GM12878 (cell line): ENCODE measurements around the gene TMED5. TPM values are rescaled to one million over a fixed set of nuclear protein-coding genes. Genes with fewer than 3 reads are reported as not detected.
"Not testable (repeated sequence)": the region's sequence is repeated elsewhere in the genome, so short reads cannot be mapped to it uniquely, and the experiment has no call there.

Experiments
- ATAC-seq: fragments of 200-7000 bp; cut with Tn5 transposase; 3 replicates; pipeline ENCODE4 v1.9.1; 2020; ENCODE audit warnings: mild to moderate bottlenecking, moderate library complexity
- BruUV-seq: library from RNA; stranded (reverse); fragments of 400-500 nt; replicated peaks from 2 replicates; lab custom pipeline; 2021; lab: Mats Ljungman, UMichigan
- CTCF ChIA-PET: fragments of 300-600 bp; sonication (Branson Sonifier 250); formaldehyde crosslinking; extraction: SDS; loops from one replicate; lab custom pipeline; 2021; ENCODE audit warnings: inconsistent platforms; lab: Yijun Ruan, JAX
- POLR2A ChIA-PET: fragments of 350-600 bp; formaldehyde crosslinking; extraction: SDS; loops from one replicate; lab custom pipeline; 2021; ENCODE audit warnings: inconsistent platforms; lab: Charles Lee
- RAD21 ChIA-PET: fragments of 300-600 bp; sonication (Branson Sonifier 250); formaldehyde crosslinking; loops from one replicate; lab custom pipeline; 2023; ENCODE audit warnings: antibody characterized with exemption; ENCODE audit not compliant: unreplicated experiment; lab: Charles Lee
- SMC1A ChIA-PET: fragments of 300-600 bp; sonication (Branson Sonifier 250); formaldehyde crosslinking; loops from one replicate; lab custom pipeline; 2023; ENCODE audit not compliant: unreplicated experiment, uncharacterized antibody; lab: Charles Lee
- DNase-seq: peaks from one replicate; pipeline ENCODE4 v3.0.0-alpha.2; 2011; ENCODE audit warnings: low read depth, low spot score
- FAIRE-seq: peaks from 3 replicates; lab custom pipeline; 2011; peaks lifted over from hg19 to GRCh38; lab: Jason Lieb, UNC
- H2AFZ ChIP-seq: 2 replicates; pipeline ENCODE4 v1.6.0; 2011; ENCODE audit warnings: low read depth, low read length, control low read depth; ENCODE audit not compliant: control insufficient read depth
- H3K27ac ChIP-seq: 2 replicates; pipeline ENCODE4 v1.5.1; 2011; ENCODE audit warnings: control low read depth; ENCODE audit not compliant: control insufficient read depth, insufficient read depth
- H3K27me3 ChIP-seq, 2 experiments: replicated peaks in 1 of 2; 2 replicates each; pipeline versions ENCODE4 v1.6.0 to v1.6.1; 2011; ENCODE audit warnings: low read length in 1 of 2; ENCODE audit not compliant: control insufficient read depth in 2 of 2, insufficient read depth in 2 of 2
- H3K36me3 ChIP-seq, 2 experiments: 2 replicates each; pipeline ENCODE4 v1.5.1; 2011; ENCODE audit warnings: low read length in 1 of 2; ENCODE audit not compliant: control insufficient read depth in 2 of 2, insufficient read depth in 2 of 2
- H3K4me1 ChIP-seq: 2 replicates; pipeline ENCODE4 v1.6.1; 2011; ENCODE audit warnings: mild to moderate bottlenecking, low read length, moderate library complexity, mixed read lengths; ENCODE audit not compliant: control insufficient read depth, insufficient read depth
- H3K4me2 ChIP-seq: 2 replicates; pipeline ENCODE4 v1.6.0; 2011; ENCODE audit warnings: control low read depth; ENCODE audit not compliant: control insufficient read depth, insufficient read depth
- H3K4me3 ChIP-seq: fragments of 200-600 bp; sonication (generic); 2 replicates; pipeline ENCODE4 v1.5.1; 2016
- H3K79me2 ChIP-seq: 2 replicates; pipeline ENCODE4 v1.6.0; 2011; ENCODE audit warnings: low read length; ENCODE audit not compliant: control insufficient read depth, insufficient read depth
- H3K9ac ChIP-seq: 2 replicates; pipeline ENCODE4 v1.8.0; 2011; ENCODE audit warnings: low read length, control low read depth, mixed read lengths; ENCODE audit not compliant: control insufficient read depth, insufficient read depth
- H3K9me3 ChIP-seq: replicated peaks from 3 replicates; pipeline ENCODE4 v1.5.1; 2011; ENCODE audit warnings: mild to moderate bottlenecking, low read length; ENCODE audit not compliant: control insufficient read depth, insufficient read depth
- H4K20me1 ChIP-seq: 2 replicates; pipeline ENCODE4 v1.6.0; 2011; ENCODE audit not compliant: control insufficient read depth, insufficient read depth
- ATF3 ChIP-seq: IDR thresholded peaks from 2 replicates; pipeline ENCODE4 v1.6.1; 2011; ENCODE audit warnings: low read depth, mild to moderate bottlenecking, low read length, moderate library complexity, borderline replicate concordance; ENCODE audit errors: extremely low read depth
- ATF7 ChIP-seq: fragments of 450-650 bp; IDR thresholded peaks from 2 replicates; pipeline ENCODE4 v1.6.1; 2016; ENCODE audit warnings: low read depth, mild to moderate bottlenecking
- LARP7 ChIP-seq: fragments of 450-650 bp; IDR thresholded peaks from 2 replicates; pipeline ENCODE4 v1.6.1; 2017; ENCODE audit warnings: mild to moderate bottlenecking
- RAD51 ChIP-seq: fragments of 450-650 bp; IDR thresholded peaks from 2 replicates; pipeline ENCODE4 v1.6.1; 2016; ENCODE audit warnings: moderate library complexity, mild to moderate bottlenecking, inconsistent platforms
- RELB ChIP-seq: fragments of 450-650 bp; IDR thresholded peaks from 2 replicates; pipeline ENCODE4 v1.6.1; 2017; ENCODE audit warnings: low read depth, mild to moderate bottlenecking, moderate library complexity
- ZBTB33 ChIP-seq: fragments of 450-650 bp; IDR thresholded peaks from 2 replicates; pipeline ENCODE4 v1.6.1; 2017; ENCODE audit warnings: mild to moderate bottlenecking
- WGBS: methylation state at CpG from one replicate; pipeline ENCODE4 v1.1.6; 2016; ENCODE audit warnings: low lambda C conversion rate; ENCODE audit not compliant: insufficient replicate concordance, insufficient coverage; ENCODE audit errors: missing lambda C conversion rate; 5-methylcytosine and 5-hydroxymethylcytosine counted together
- in situ Hi-C: fragments of 300-500 bp; cut with MboI; formaldehyde crosslinking; loops from 9 replicates; pipeline ENCODE4 v1.14.3; 2018; ENCODE audit warnings: mixed read lengths
- intact Hi-C: fragments of 100-400 bp; cut with micrococcal nuclease; formaldehyde crosslinking; loops from one replicate; pipeline ENCODE4 v1.14.2; 2022; ENCODE audit not compliant: unreplicated experiment
- polyA plus RNA-seq, 11 experiments: library from polyadenylated mRNA; depleted of rRNA in 4 of 11; unstranded in 6 of 11; stranded (reverse) in 5 of 11; fragments of >200 nt; fragmentation: Nextera tagmentation in 4 of 11; fragmentation: Illumina TruSeq in 1 of 11; extraction: Ambion mirVana in 4 of 11; extraction: Trizol in 1 of 11; gene quantifications; 1 replicate in 1 of 11; 2 replicates in 10 of 11; pipeline versions ENCODE4 v1.2.1 to v1.2.3, GENCODE V29; 2011 to 2016; ENCODE audit warnings: inconsistent platforms in 2 of 11, missing spikeins in 2 of 11, low read depth in 1 of 11
- total RNA-seq, 4 experiments: library from RNA; depleted of rRNA in 3 of 4; stranded (reverse); fragments of >200 nt in 3 of 4; fragmentation: Illumina TruSeq in 1 of 4; extraction: Trizol in 1 of 4; gene quantifications; 2 replicates each; pipeline versions ENCODE4 v1.2.1 to v1.2.3, GENCODE V29; 2013 to 2021

Gene TMED5
- total and polyA plus RNA-seq, 10 of the 15 experiments (the other 5 are each of a cell fraction or from before 2014, with no cell fraction given) = 18.5 to 80.6 (median 54.0) TPM

GRCh38 chr1:93171549-93172034 is 8.6 kb downstream of the TMED5 start (continued):
- TF ChIP-seq ATF3 = no peak
- TF ChIP-seq RELB = no peak
- TF ChIP-seq ATF7 = no peak
- no peak for TF ChIP-seq RAD51

- Histone ChIP-seq H3K9me3 (peaks cover 18% of the 10 kb centered on the region), H3K79me2 (peaks cover 86% of the 10 kb centered on the region), H3K4me2 (0 out of 2 replicates have a peak overlapping the region, but pooled peaks have one; percentile 17)
- SMC1A ChIA-PET, H3K27me3 ChIP-seq, FAIRE-seq, in situ Hi-C loops, H3K36me3 ChIP-seq, H3K4me1 ChIP-seq, ATAC-seq, H3K27ac ChIP-seq, H4K20me1 ChIP-seq, BruUV-seq, DNase-seq, H3K9ac ChIP-seq, H3K4me3 ChIP-seq, H2AFZ ChIP-seq: not testable (repeated sequence)
- ChIA-PET RAD21 (interaction anchor here (0.7 to 1.4 kb wide), 2 partner anchors 14 to 18 kb away, joined by 3 read pairs; no protein-coding TSS in a partner anchor), POLR2A (interaction anchor here (1.1 kb wide), 1 partner anchor 92 kb away, joined by 3 read pairs; the partner anchor contains the start of gene MTF2), CTCF (interaction anchor here (1.2 kb wide), 1 partner anchor 53 kb away, joined by 3 read pairs; no protein-coding TSS in a partner anchor)
- TF ChIP-seq LARP7 (0 out of 2 replicates have a peak, but pooled peaks have one; percentile 43), ZBTB33 (peak; percentile 83; the same call in 1 of the 2 replicates)
- WGBS = 98% methylated on average over 32 of the region's 36 CpGs
- intact Hi-C loops = loop anchor here (10.0 kb wide), 1 partner anchor 335 kb away; the partner anchor contains the start of gene RPL5
These were observed 10.0 kb downstream of the TMED5 start for GRCh38 chr1:93170141-93170678.
